Measurements from ENCODE around the gene PPP1R36.

DNA sequence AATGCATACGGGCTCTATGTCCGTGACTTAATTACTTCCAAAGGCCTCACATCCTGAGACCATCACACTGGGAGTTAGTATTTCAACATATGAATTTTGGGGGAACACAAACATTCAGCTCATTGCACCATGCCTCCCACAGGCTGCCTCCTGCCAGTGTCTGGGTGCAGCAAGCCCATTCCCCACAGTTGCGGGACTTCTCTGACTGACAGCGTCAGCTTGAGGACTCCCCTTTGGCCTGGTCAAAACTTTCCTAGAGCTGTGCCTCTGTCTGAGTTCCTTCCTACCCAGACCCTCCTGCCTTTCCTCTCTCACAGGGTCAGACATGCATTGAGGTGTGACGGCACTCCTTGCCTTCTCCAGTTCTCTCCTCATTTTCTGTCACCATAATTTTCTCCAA is 27.4 kb downstream of the PPP1R36 start:
- TF ChIP-seq CTCF (conservative IDR thresholded peaks at IDR 0.05; ENCODE audit: low read length) (no peak), EZH2phosphoT487 (IDR thresholded peaks at IDR 0.05; ENCODE audit: borderline replicate concordance) (no peak)
